MM.1S (cell line): ENCODE results near the gene EVA1C.

Experiments used
- DNase-seq: peaks from one replicate; pipeline ENCODE4 v3.0.0-alpha.2; 2015
- H2AFZ ChIP-seq: fragments of 300-600 bp; sonication (generic); 2 replicates; pipeline ENCODE4 v1.6.0; 2016; ENCODE audit warnings: antibody characterized with exemption, low read length
- H3F3A ChIP-seq: fragments of 300-600 bp; sonication (generic); 2 replicates; pipeline ENCODE4 v1.6.1; 2016; ENCODE audit warnings: mild to moderate bottlenecking, antibody characterized with exemption, low read length, moderate library complexity, mixed read lengths; ENCODE audit not compliant: insufficient read depth
- H3K27ac ChIP-seq: fragments of 300-600 bp; sonication (generic); 2 replicates; pipeline ENCODE4 v1.5.1; 2016; ENCODE audit warnings: mild to moderate bottlenecking, low read length
- H3K27me3 ChIP-seq: fragments of 300-600 bp; sonication (generic); replicated peaks from 2 replicates; pipeline ENCODE4 v1.6.0; 2016; ENCODE audit warnings: low read length; ENCODE audit not compliant: insufficient read depth
- H3K36me3 ChIP-seq: fragments of 300-600 bp; sonication (generic); replicated peaks from 2 replicates; pipeline ENCODE4 v1.6.1; 2016; ENCODE audit warnings: mild to moderate bottlenecking, low read length, mixed read lengths; ENCODE audit not compliant: insufficient read depth
- H3K4me1 ChIP-seq: fragments of 300-600 bp; sonication (generic); 2 replicates; pipeline ENCODE4 v1.6.1; 2016; ENCODE audit warnings: low read length, mixed read lengths
- H3K4me2 ChIP-seq: fragments of 300-600 bp; sonication (generic); 2 replicates; pipeline ENCODE4 v1.6.0; 2016; ENCODE audit warnings: low read depth, low read length
- H3K4me3 ChIP-seq: fragments of 300-600 bp; sonication (generic); 2 replicates; pipeline ENCODE4 v1.5.1; 2016; ENCODE audit warnings: low read length, mixed read lengths
- H3K79me2 ChIP-seq: fragments of 300-600 bp; sonication (generic); 2 replicates; pipeline ENCODE4 v1.6.1; 2016; ENCODE audit warnings: mixed run types, low read length, mixed read lengths
- H3K9ac ChIP-seq: fragments of 300-600 bp; sonication (generic); 2 replicates; pipeline ENCODE4 v1.6.1; 2016; ENCODE audit warnings: low read length, mixed read lengths
- H3K9me2 ChIP-seq: fragments of 300-600 bp; sonication (generic); replicated peaks from 2 replicates; pipeline ENCODE4 v1.6.1; 2016; ENCODE audit warnings: mild to moderate bottlenecking, low read length, mixed read lengths; ENCODE audit not compliant: insufficient read depth
- H3K9me3 ChIP-seq: fragments of 300-600 bp; sonication (generic); replicated peaks from 2 replicates; pipeline ENCODE4 v1.6.1; 2016; ENCODE audit warnings: mild to moderate bottlenecking, low read length, mixed read lengths; ENCODE audit not compliant: insufficient read depth
- H4K20me1 ChIP-seq: fragments of 300-600 bp; sonication (generic); 2 replicates; pipeline ENCODE4 v1.6.1; 2016; ENCODE audit warnings: mild to moderate bottlenecking, low read length, moderate library complexity, mixed read lengths; ENCODE audit not compliant: insufficient read depth
- CTCF ChIP-seq: fragments of 300-600 bp; sonication (generic); IDR thresholded peaks from 2 replicates; pipeline ENCODE4 v1.5.1; 2016; ENCODE audit warnings: antibody characterized with exemption, low read length, mixed read lengths
- EZH2 ChIP-seq: fragments of 300-600 bp; sonication (generic); optimal IDR thresholded peaks from 2 replicates; pipeline ENCODE3; 2017; ENCODE audit warnings: low read depth, mild to moderate bottlenecking, antibody characterized with exemption, low read length, mixed read lengths
- EZH2phosphoT487 ChIP-seq: fragments of 300-600 bp; sonication (generic); IDR thresholded peaks from 2 replicates; pipeline ENCODE4 v1.6.1; 2018; ENCODE audit warnings: antibody characterized with exemption, low read length

EVA1C gene

GRCh38 chr21:32380940-32381339 lies 31.6 kb upstream of the EVA1C start:
- H2AFZ ChIP-seq: no peak overlapping the region
- no peaks in the 10 kb centered on the region for H4K20me1 ChIP-seq
- no peak for TF ChIP-seq EZH2phosphoT487
- TF ChIP-seq CTCF: no peak
- TF ChIP-seq EZH2: no peak
- DNase-seq: no peak
- H3K27ac ChIP-seq: no peak overlapping the region
- H3K9me2 ChIP-seq: no peaks in the 10 kb centered on the region
- H3K4me2 ChIP-seq: no peak overlapping the region
- no peaks in the 10 kb centered on the region for H3K9me3 ChIP-seq
- H3K27me3 ChIP-seq: no peaks in the 10 kb centered on the region
- H3F3A ChIP-seq: no peaks in the 10 kb centered on the region
- H3K79me2 ChIP-seq: peaks cover 82% of the 10 kb centered on the region
- H3K4me3 ChIP-seq: no peak overlapping the region
- no peaks in the 10 kb centered on the region for H3K4me1 ChIP-seq
- H3K9ac ChIP-seq: no peak overlapping the region
- H3K36me3 ChIP-seq: peaks cover 17% of the 10 kb centered on the region

- Histone ChIP-seq H3K27me3 (no peaks in the 10 kb centered on the region), H3K36me3 (peaks cover 17% of the 10 kb centered on the region), H3F3A (no peaks in the 10 kb centered on the region), H3K27ac (no peak overlapping the region), H2AFZ (no peak overlapping the region), H3K9me2 (no peaks in the 10 kb centered on the region), H3K4me1 (no peaks in the 10 kb centered on the region), H3K9ac (no peak overlapping the region), H3K9me3 (no peaks in the 10 kb centered on the region), H4K20me1 (peaks cover 6% of the 10 kb centered on the region), H3K4me3 (no peak overlapping the region), H3K79me2 (peaks cover 88% of the 10 kb centered on the region), H3K4me2 (no peak overlapping the region)
- DNase-seq: no peak
- no peak for TF ChIP-seq EZH2
- no peak for TF ChIP-seq EZH2phosphoT487
- no peak for TF ChIP-seq CTCF
These were observed 30.9 kb upstream of the EVA1C start for GRCh38 chr21:32381571-32381970.

GRCh38 chr21:32382108-32382644 lies 30.3 kb upstream of the EVA1C start:
- no peaks in the 10 kb centered on the region for H3K4me1 ChIP-seq
- peaks cover 12% of the 10 kb centered on the region for H4K20me1 ChIP-seq
- H2AFZ ChIP-seq: no peak overlapping the region
- H3K27me3 ChIP-seq: no peaks in the 10 kb centered on the region
- no peak for DNase-seq
- no peak overlapping the region for H3K9ac ChIP-seq
- H3K9me3 ChIP-seq: no peaks in the 10 kb centered on the region
- no peak overlapping the region for H3K4me2 ChIP-seq
- TF ChIP-seq EZH2: no peak
- TF ChIP-seq EZH2phosphoT487: no peak
- no peak for TF ChIP-seq CTCF
- H3K4me3 ChIP-seq: no peak overlapping the region
- H3K9me2 ChIP-seq: no peaks in the 10 kb centered on the region
- H3K79me2 ChIP-seq: peaks cover 88% of the 10 kb centered on the region
- no peak overlapping the region for H3K27ac ChIP-seq
- peaks cover 17% of the 10 kb centered on the region for H3K36me3 ChIP-seq
- no peaks in the 10 kb centered on the region for H3F3A ChIP-seq
